Measurements from ENCODE around the gene OR11G2.
"Not testable (repeated sequence)": the region's sequence is repeated elsewhere in the genome, so short reads cannot be mapped to it uniquely, and the experiment has no call there.

OR11G2 gene

GRCh38 chr14:20228681-20229080, 38.0 kb downstream of the OR11G2 start, which contains the start of gene OR11H7:
OR11H7 (plus strand) TSS chr14:20228981.
- DNase-seq (ENCODE audit: low spot score) = no peak

GRCh38 chr14:20235415-20235814, 44.7 kb downstream of the OR11G2 start:
- not testable (repeated sequence) for DNase-seq (ENCODE audit: low spot score)

GRCh38 chr14:20247646-20248246, 57.0 kb downstream of the OR11G2 start:
- no peak for DNase-seq (ENCODE audit: low spot score)

Data from AG08395 (cell line).